HEK293 (cell line): ENCODE data around the gene ATP10D.

Experiments
- CTCF ChIA-PET: fragments of 350-600 bp; formaldehyde crosslinking; extraction: SDS; loops from one replicate; lab custom pipeline; 2021; ENCODE audit warnings: antibody characterized with exemption; lab: Yijun Ruan, JAX
- POLR2A ChIA-PET: fragments of 300-600 bp; formaldehyde crosslinking; extraction: SDS; loops from one replicate; lab custom pipeline; 2020; ENCODE audit warnings: antibody characterized with exemption, inconsistent platforms; lab: Yijun Ruan, JAX
- H3K27ac ChIP-seq: fragments of 200-500 bp; sonication (Bioruptor generic); 2 replicates; pipeline ENCODE4 v1.5.1; 2014; ENCODE audit warnings: low read depth, low read length, control low read depth, inconsistent platforms; ENCODE audit errors: extremely low read depth
- H3K36me3 ChIP-seq, 2 experiments: fragments of 200-500 bp in 1 of 2; sonication (Bioruptor generic) in 1 of 2; 1 replicate in 1 of 2; 2 replicates in 1 of 2; pipeline ENCODE4 v1.5.1; 2014 to 2017; ENCODE audit warnings: inconsistent platforms in 2 of 2, low read length in 2 of 2; ENCODE audit not compliant: control insufficient read depth in 2 of 2, insufficient read depth in 1 of 2
- H3K4me1 ChIP-seq: fragments of 200-500 bp; sonication (Bioruptor generic); 2 replicates; pipeline ENCODE4 v1.5.1; 2014; ENCODE audit warnings: mild to moderate bottlenecking, low read length, inconsistent platforms; ENCODE audit not compliant: control insufficient read depth, insufficient read depth
- H3K4me3 ChIP-seq: 2 replicates; pipeline ENCODE4 v1.5.1; 2011; ENCODE audit warnings: low read depth, mild to moderate bottlenecking, control low read depth, low read length, moderate library complexity
- H3K9me3 ChIP-seq: fragments of 200-500 bp; sonication (Bioruptor generic); 2 replicates; pipeline ENCODE4 v1.5.1; 2014; ENCODE audit warnings: low read depth, low read length, inconsistent platforms; ENCODE audit not compliant: control insufficient read depth, insufficient read depth
- EGR2 ChIP-seq: fragments of 450-650 bp; formaldehyde crosslinking; IDR thresholded peaks from 2 replicates; pipeline ENCODE4 v1.5.1; 2016; ENCODE audit warnings: low read depth, missing biosample characterization, missing genetic modification characterization
- KLF17 ChIP-seq: fragments of 450-650 bp; formaldehyde crosslinking; IDR thresholded peaks from 2 replicates; pipeline ENCODE4 v1.5.1; 2016; ENCODE audit warnings: missing biosample characterization, missing genetic modification characterization
- KLF8 ChIP-seq: fragments of 450-650 bp; formaldehyde crosslinking; IDR thresholded peaks from 2 replicates; pipeline ENCODE4 v1.5.1; 2016; ENCODE audit warnings: missing biosample characterization, missing genetic modification characterization
- KLF9 ChIP-seq: fragments of 450-650 bp; formaldehyde crosslinking; IDR thresholded peaks from 2 replicates; pipeline ENCODE4 v1.5.1; 2016; ENCODE audit warnings: missing biosample characterization, missing genetic modification characterization, low read depth
- REPIN1 ChIP-seq: fragments of 450-650 bp; formaldehyde crosslinking; IDR thresholded peaks from 2 replicates; pipeline ENCODE4 v1.5.1; 2017; ENCODE audit warnings: missing biosample characterization, missing genetic modification characterization, low read depth
- TRIM28 ChIP-seq: IDR thresholded peaks from 2 replicates; pipeline ENCODE4 v1.6.1; 2011; ENCODE audit warnings: low read length, control low read depth, borderline replicate concordance
- ZBTB17 ChIP-seq: fragments of 450-650 bp; formaldehyde crosslinking; IDR thresholded peaks from 2 replicates; pipeline ENCODE4 v1.5.1; 2016; ENCODE audit warnings: missing biosample characterization, missing genetic modification characterization
- ZBTB20 ChIP-seq: fragments of 450-650 bp; formaldehyde crosslinking; IDR thresholded peaks from 2 replicates; pipeline ENCODE4 v1.5.1; 2016; ENCODE audit warnings: missing biosample characterization, missing genetic modification characterization
- ZBTB26 ChIP-seq: fragments of 450-650 bp; formaldehyde crosslinking; optimal IDR thresholded peaks from 2 replicates; pipeline ENCODE3; 2016; ENCODE audit warnings: missing biosample characterization, mild to moderate bottlenecking, missing genetic modification characterization
- ZEB2 ChIP-seq: fragments of 450-650 bp; formaldehyde crosslinking; IDR thresholded peaks from 2 replicates; pipeline ENCODE4 v1.5.1; 2016; ENCODE audit warnings: missing biosample characterization, missing genetic modification characterization
- ZFHX2 ChIP-seq: fragments of 450-650 bp; formaldehyde crosslinking; conservative IDR thresholded peaks from 2 replicates; pipeline ENCODE4 v1.5.1; 2016; ENCODE audit warnings: missing biosample characterization, missing genetic modification characterization
- ZNF114 ChIP-seq: fragments of 450-650 bp; formaldehyde crosslinking; IDR thresholded peaks from 2 replicates; pipeline ENCODE4 v1.5.0; 2017; ENCODE audit warnings: missing biosample characterization, missing genetic modification characterization
- ZNF148 ChIP-seq: fragments of 450-650 bp; formaldehyde crosslinking; IDR thresholded peaks from 2 replicates; pipeline ENCODE4 v1.5.0; 2017; ENCODE audit warnings: missing biosample characterization, missing genetic modification characterization, borderline replicate concordance
- ZNF24 ChIP-seq: fragments of 450-650 bp; formaldehyde crosslinking; IDR thresholded peaks from 2 replicates; pipeline ENCODE4 v1.5.1; 2016; ENCODE audit warnings: missing biosample characterization, missing genetic modification characterization
- ZNF311 ChIP-seq: fragments of 450-650 bp; formaldehyde crosslinking; IDR thresholded peaks from 2 replicates; pipeline ENCODE4 v1.5.1; 2017; ENCODE audit warnings: missing biosample characterization, missing genetic modification characterization, borderline replicate concordance
- ZNF324 ChIP-seq: fragments of 450-650 bp; formaldehyde crosslinking; IDR thresholded peaks from 2 replicates; pipeline ENCODE4 v1.5.1; 2016; ENCODE audit warnings: missing biosample characterization, missing genetic modification characterization
- ZNF335 ChIP-seq: fragments of 450-650 bp; formaldehyde crosslinking; conservative IDR thresholded peaks from 2 replicates; pipeline ENCODE4 v1.5.1; 2016; ENCODE audit warnings: missing biosample characterization, missing genetic modification characterization
- ZNF350 ChIP-seq: fragments of 450-650 bp; formaldehyde crosslinking; IDR thresholded peaks from 2 replicates; pipeline ENCODE4 v1.5.0; 2017; ENCODE audit warnings: missing biosample characterization, mild to moderate bottlenecking, missing genetic modification characterization
- ZNF366 ChIP-seq: fragments of 450-650 bp; formaldehyde crosslinking; conservative IDR thresholded peaks from 2 replicates; pipeline ENCODE4 v1.5.1; 2016; ENCODE audit warnings: missing biosample characterization, missing genetic modification characterization
- ZNF394 ChIP-seq: fragments of 450-650 bp; formaldehyde crosslinking; IDR thresholded peaks from 2 replicates; pipeline ENCODE4 v1.5.1; 2016; ENCODE audit warnings: missing biosample characterization, missing genetic modification characterization, mild to moderate bottlenecking, moderate library complexity, borderline replicate concordance
- ZNF404 ChIP-seq: fragments of 450-650 bp; formaldehyde crosslinking; IDR thresholded peaks from 2 replicates; pipeline ENCODE4 v1.5.1; 2017; ENCODE audit warnings: missing biosample characterization, missing genetic modification characterization
- ZNF549 ChIP-seq: fragments of 450-650 bp; IDR thresholded peaks from 2 replicates; pipeline ENCODE4 v1.5.1; 2018; ENCODE audit warnings: missing biosample characterization, missing genetic modification characterization, mild to moderate bottlenecking, inconsistent platforms, moderate library complexity
- ZNF580 ChIP-seq: fragments of 450-650 bp; formaldehyde crosslinking; IDR thresholded peaks from 2 replicates; pipeline ENCODE4 v1.5.1; 2016; ENCODE audit warnings: missing biosample characterization, missing genetic modification characterization
- ZNF600 ChIP-seq: fragments of 450-650 bp; formaldehyde crosslinking; IDR thresholded peaks from 2 replicates; pipeline ENCODE4 v1.5.1; 2016; ENCODE audit warnings: missing biosample characterization, missing genetic modification characterization
- ZNF623 ChIP-seq: fragments of 450-650 bp; formaldehyde crosslinking; IDR thresholded peaks from 2 replicates; pipeline ENCODE4 v1.5.1; 2016; ENCODE audit warnings: missing biosample characterization, missing genetic modification characterization
- ZNF629 ChIP-seq: fragments of 450-650 bp; formaldehyde crosslinking; IDR thresholded peaks from 2 replicates; pipeline ENCODE4 v1.5.1; 2017; ENCODE audit warnings: missing biosample characterization, missing genetic modification characterization
- ZNF670 ChIP-seq: fragments of 450-650 bp; formaldehyde crosslinking; IDR thresholded peaks from 2 replicates; pipeline ENCODE4 v1.5.1; 2016; ENCODE audit warnings: missing biosample characterization, missing genetic modification characterization, low read depth
- ZSCAN23 ChIP-seq: fragments of 450-650 bp; formaldehyde crosslinking; IDR thresholded peaks from 2 replicates; pipeline ENCODE4 v1.5.1; 2016; ENCODE audit warnings: missing biosample characterization, missing genetic modification characterization
- ZSCAN4 ChIP-seq: fragments of 450-650 bp; formaldehyde crosslinking; IDR thresholded peaks from 2 replicates; pipeline ENCODE4 v1.5.1; 2017; ENCODE audit warnings: missing biosample characterization, missing genetic modification characterization
- TF ChIP-seq, protein P1 (sequence below): fragments of 450-650 bp; formaldehyde crosslinking; IDR thresholded peaks from 2 replicates; pipeline ENCODE4 v1.5.1; 2016; ENCODE audit warnings: missing biosample characterization, missing genetic modification characterization

Gene ATP10D

DNA sequence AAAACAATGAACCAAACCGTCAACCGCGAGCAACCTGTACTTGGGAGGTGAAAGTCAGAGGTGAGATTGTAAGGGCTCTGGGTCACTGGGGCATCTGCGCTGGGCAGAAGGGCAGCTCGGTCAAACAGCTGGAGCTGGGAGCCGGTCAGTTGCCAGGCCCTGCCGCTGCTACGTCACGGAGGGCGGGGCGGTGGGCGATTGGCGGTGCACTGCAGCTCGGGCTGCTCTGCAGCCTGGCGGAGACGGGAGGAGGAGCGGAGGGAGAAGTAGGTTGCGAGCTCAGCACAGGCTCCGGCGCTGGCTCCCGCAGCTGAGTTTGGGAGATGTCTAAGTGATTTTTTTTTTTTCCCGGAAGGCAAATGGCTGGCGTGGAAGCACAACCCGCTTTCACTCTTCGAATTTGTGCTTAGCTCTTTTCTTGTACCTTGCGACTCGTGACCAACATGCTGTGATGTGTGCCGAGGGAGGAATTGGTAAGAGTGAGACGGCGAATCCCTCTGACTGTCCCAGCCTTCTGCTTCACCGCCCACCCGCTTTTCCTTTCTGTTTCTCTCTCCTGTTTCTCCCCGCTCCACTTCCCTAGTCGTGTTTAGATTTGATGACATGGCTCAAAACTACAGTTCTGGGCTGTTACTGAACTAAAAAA is at the start of gene ATP10D:
ATP10D (plus strand) TSS at position 229 of the 646 bp plus-strand sequence. CDS start 27,266 bp downstream, outside the sequence.
- no peaks in the 10 kb centered on the region for H3K36me3 ChIP-seq
- H3K9me3 ChIP-seq = no peaks in the 10 kb centered on the region
- peak within 1 kb of the TSS; percentile 56 for H3K4me3 ChIP-seq
- H3K4me1 ChIP-seq = no peaks in the 10 kb centered on the region
- ChIA-PET POLR2A (interaction anchor here (0.5 to 1.3 kb wide), 5 partner anchors 9 to 82 kb away, joined by 3 to 12 read pairs (median 4); partner anchors contain the start of gene COMMD8), CTCF (interaction anchor here (0.8 to 1.1 kb wide), 2 partner anchors 22 to 23 kb away, joined by 4 to 5 read pairs; partner anchors contain the start of gene COMMD8)
- peak within 1 kb of the TSS; percentile 45; the same call in 1 of the 2 replicates for H3K27ac ChIP-seq
- TF ChIP-seq REPIN1 (tag by site-specific recombination) (no peak), ZEB2 (tag by site-specific recombination) (peak; percentile 57; the same call in 1 of the 2 replicates), KLF8 (tag by site-specific recombination) (peak; percentile 36; the same call in 1 of the 2 replicates), ZBTB17 (peak; percentile 88), EGR2 (peak; percentile 50), ZSCAN4 (tag by site-specific recombination) (peak; percentile 65), ZNF629 (tag by site-specific recombination) (peak; percentile 42; the same call in 1 of the 2 replicates), ZNF404 (tag by site-specific recombination) (no peak), ZBTB20 (tag by site-specific recombination) (peak; percentile 46; the same call in 1 of the 2 replicates), ZBTB26 (tag by site-specific recombination) (peak; percentile 47), ZNF335 (tag by site-specific recombination) (peak; percentile 79), TRIM28 (peak; percentile 62; the same call in 1 of the 2 replicates), ZNF148 (no peak), ZNF580 (tag by site-specific recombination) (0 out of 2 replicates have a peak, but pooled peaks have one; percentile 53), KLF9 (tag by site-specific recombination) (peak; percentile 58; the same call in 1 of the 2 replicates), ZNF350 (tag by site-specific recombination) (no peak), ZNF114 (tag by site-specific recombination) (no peak), ZNF311 (tag by site-specific recombination) (no peak), ZNF670 (tag by site-specific recombination) (no peak), ZSCAN23 (tag by site-specific recombination) (no peak), ZNF366 (tag by site-specific recombination) (peak; percentile 39; the same call in 1 of the 2 replicates), KLF17 (tag by site-specific recombination) (0 out of 2 replicates have a peak, but pooled peaks have one; percentile 40), ZNF600 (tag by site-specific recombination) (peak; percentile 90), ZNF394 (0 out of 2 replicates have a peak, but pooled peaks have one; percentile 35), ZFHX2 (tag by site-specific recombination) (peak; percentile 47), ZNF324 (tag by site-specific recombination) (no peak), ZNF623 (tag by site-specific recombination) (no peak), ZNF549 (no peak), ZNF24 (0 out of 2 replicates have a peak, but pooled peaks have one; percentile 36)
- TF ChIP-seq, protein P1, sequence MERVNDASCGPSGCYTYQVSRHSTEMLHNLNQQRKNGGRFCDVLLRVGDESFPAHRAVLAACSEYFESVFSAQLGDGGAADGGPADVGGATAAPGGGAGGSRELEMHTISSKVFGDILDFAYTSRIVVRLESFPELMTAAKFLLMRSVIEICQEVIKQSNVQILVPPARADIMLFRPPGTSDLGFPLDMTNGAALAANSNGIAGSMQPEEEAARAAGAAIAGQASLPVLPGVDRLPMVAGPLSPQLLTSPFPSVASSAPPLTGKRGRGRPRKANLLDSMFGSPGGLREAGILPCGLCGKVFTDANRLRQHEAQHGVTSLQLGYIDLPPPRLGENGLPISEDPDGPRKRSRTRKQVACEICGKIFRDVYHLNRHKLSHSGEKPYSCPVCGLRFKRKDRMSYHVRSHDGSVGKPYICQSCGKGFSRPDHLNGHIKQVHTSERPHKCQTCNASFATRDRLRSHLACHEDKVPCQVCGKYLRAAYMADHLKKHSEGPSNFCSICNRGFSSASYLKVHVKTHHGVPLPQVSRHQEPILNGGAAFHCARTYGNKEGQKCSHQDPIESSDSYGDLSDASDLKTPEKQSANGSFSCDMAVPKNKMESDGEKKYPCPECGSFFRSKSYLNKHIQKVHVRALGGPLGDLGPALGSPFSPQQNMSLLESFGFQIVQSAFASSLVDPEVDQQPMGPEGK = 0 out of 2 replicates have a peak, but pooled peaks have one; percentile 36
